ENCODE data around the gene OR2V1.
"Not testable (repeated sequence)": the region's sequence is repeated elsewhere in the genome, so short reads cannot be mapped to it uniquely, and the experiment has no call there.

The OR2V1 gene

GRCh38 chr5:181131514-181131913, 545 bp upstream of the OR2V1 start:
- no peak for DNase-seq (ENCODE audit: low read depth)
- TF ChIP-seq CTCF (conservative IDR thresholded peaks at IDR 0.05; ENCODE audit: low read length), result no peak
- H3K4me3 ChIP-seq (ENCODE audit: low read length), result no peak overlapping the region

GRCh38 chr5:181130081-181130480, 888 bp downstream of the OR2V1 start:
- DNase-seq (ENCODE audit: low read depth); H3K4me3 ChIP-seq (ENCODE audit: low read length): not testable (repeated sequence)

- H3K4me3 ChIP-seq (ENCODE audit: low read length), result no peak overlapping the region
- TF ChIP-seq CTCF (conservative IDR thresholded peaks at IDR 0.05; ENCODE audit: low read length), result no peak
- DNase-seq (ENCODE audit: low read depth), result no peak
Measured at GRCh38 chr5:181129601-181130000, 1.4 kb downstream of the OR2V1 start.

- no peak for DNase-seq (ENCODE audit: low read depth)
- no peak overlapping the region for H3K4me3 ChIP-seq (ENCODE audit: low read length)
- no peak for TF ChIP-seq CTCF (conservative IDR thresholded peaks at IDR 0.05; ENCODE audit: low read length)
Measured at GRCh38 chr5:181127907-181128626, 2.9 kb downstream of the OR2V1 start.

GRCh38 chr5:181127456-181127855, 3.5 kb downstream of the OR2V1 start:
- no peak for TF ChIP-seq CTCF (conservative IDR thresholded peaks at IDR 0.05; ENCODE audit: low read length)
- no peak for DNase-seq (ENCODE audit: low read depth)
- no peak overlapping the region for H3K4me3 ChIP-seq (ENCODE audit: low read length)

GRCh38 chr5:181126841-181127240, 4.1 kb downstream of the OR2V1 start:
- no peak for DNase-seq (ENCODE audit: low read depth)

GRCh38 chr5:181124526-181124925, 6.4 kb downstream of the OR2V1 start:
- DNase-seq (ENCODE audit: low read depth), result no peak
- TF ChIP-seq CTCF (conservative IDR thresholded peaks at IDR 0.05; ENCODE audit: low read length), result no peak
- no peak overlapping the region for H3K4me3 ChIP-seq (ENCODE audit: low read length)

More at GRCh38 chr5:181126841-181127240, 4.1 kb downstream of the OR2V1 start:
- no peak for TF ChIP-seq CTCF (conservative IDR thresholded peaks at IDR 0.05; ENCODE audit: low read length)
- no peak overlapping the region for H3K4me3 ChIP-seq (ENCODE audit: low read length)
